Activated T-cell treated with anti-CD3 and anti-CD28 coated beads for 24 hours (primary cell): ENCODE data around the gene ATP6V1G2.
A peak's percentile ranks its signal among the peaks of the same experiment; 100 is the strongest.

Experiments
- DNase-seq: peaks from one replicate; pipeline ENCODE4 v3.0.0-alpha.2; 2020; ENCODE audit warnings: low read depth

The ATP6V1G2 gene

DNA sequence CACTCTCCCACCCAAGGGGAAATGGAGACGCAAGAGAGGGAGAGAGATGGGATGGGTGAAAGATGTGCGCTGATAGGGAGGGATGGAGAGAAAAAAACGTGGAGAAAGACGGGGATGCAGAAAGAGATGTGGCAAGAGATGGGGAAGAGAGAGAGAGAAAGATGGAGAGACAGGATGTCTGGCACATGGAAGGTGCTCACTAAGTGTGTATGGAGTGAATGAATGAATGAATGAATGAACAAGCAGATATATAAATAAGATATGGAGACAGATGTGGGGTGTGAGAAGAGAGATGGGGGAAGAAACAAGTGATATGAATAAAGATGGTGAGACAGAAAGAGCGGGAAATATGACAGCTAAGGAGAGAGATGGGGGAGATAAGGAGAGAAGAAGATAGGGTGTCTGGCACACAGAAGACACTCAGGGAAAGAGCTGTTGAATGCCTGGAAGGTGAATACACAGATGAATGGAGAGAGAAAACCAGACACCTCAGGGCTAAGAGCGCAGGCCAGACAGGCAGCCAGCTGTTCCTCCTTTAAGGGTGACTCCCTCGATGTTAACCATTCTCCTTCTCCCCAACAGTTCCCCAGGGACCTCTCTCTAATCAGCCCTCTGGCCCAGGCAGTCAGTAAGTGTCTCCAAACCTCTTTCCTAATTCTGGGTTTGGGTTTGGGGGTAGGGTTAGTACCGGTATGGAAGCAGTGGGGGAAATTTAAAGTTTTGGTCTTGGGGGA lies 29.7 kb upstream of the ATP6V1G2 start:
- DNase-seq: no peak

DNA sequence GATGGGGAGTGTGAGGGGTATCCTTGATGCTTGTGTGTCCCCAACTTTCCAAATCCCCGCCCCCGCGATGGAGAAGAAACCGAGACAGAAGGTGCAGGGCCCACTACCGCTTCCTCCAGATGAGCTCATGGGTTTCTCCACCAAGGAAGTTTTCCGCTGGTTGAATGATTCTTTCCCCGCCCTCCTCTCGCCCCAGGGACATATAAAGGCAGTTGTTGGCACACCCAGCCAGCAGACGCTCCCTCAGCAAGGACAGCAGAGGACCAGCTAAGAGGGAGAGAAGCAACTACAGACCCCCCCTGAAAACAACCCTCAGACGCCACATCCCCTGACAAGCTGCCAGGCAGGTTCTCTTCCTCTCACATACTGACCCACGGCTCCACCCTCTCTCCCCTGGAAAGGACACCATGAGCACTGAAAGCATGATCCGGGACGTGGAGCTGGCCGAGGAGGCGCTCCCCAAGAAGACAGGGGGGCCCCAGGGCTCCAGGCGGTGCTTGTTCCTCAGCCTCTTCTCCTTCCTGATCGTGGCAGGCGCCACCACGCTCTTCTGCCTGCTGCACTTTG lies 29.0 kb upstream of the ATP6V1G2 start, which contains the start of gene TNF:
TNF (plus strand) TSS at position 231 of the 567 bp plus-strand sequence; CDS start at position 408, 177 bp downstream.
- peak; percentile 85 for DNase-seq

DNA sequence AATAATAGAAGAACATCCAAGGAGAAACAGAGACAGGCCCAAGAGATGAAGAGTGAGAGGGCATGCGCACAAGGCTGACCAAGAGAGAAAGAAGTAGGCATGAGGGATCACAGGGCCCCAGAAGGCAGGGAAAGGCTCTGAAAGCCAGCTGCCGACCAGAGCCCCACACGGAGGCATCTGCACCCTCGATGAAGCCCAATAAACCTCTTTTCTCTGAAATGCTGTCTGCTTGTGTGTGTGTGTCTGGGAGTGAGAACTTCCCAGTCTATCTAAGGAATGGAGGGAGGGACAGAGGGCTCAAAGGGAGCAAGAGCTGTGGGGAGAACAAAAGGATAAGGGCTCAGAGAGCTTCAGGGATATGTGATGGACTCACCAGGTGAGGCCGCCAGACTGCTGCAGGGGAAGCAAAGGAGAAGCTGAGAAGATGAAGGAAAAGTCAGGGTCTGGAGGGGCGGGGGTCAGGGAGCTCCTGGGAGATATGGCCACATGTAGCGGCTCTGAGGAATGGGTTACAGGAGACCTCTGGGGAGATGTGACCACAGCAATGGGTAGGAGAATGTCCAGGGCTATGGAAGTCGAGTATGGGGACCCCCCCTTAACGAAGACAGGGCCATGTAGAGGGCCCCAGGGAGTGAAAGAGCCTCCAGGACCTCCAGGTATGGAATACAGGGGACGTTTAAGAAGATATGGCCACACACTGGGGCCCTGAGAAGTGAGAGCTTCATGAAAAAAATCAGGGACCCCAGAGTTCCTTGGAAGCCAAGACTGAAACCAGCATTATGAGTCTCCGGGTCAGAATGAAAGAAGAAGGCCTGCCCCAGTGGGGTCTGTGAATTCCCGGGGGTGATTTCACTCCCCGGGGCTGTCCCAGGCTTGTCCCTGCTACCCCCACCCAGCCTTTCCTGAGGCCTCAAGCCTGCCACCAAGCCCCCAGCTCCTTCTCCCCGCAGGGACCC lies 28.0 kb upstream of the ATP6V1G2 start:
- no peak for DNase-seq

DNA sequence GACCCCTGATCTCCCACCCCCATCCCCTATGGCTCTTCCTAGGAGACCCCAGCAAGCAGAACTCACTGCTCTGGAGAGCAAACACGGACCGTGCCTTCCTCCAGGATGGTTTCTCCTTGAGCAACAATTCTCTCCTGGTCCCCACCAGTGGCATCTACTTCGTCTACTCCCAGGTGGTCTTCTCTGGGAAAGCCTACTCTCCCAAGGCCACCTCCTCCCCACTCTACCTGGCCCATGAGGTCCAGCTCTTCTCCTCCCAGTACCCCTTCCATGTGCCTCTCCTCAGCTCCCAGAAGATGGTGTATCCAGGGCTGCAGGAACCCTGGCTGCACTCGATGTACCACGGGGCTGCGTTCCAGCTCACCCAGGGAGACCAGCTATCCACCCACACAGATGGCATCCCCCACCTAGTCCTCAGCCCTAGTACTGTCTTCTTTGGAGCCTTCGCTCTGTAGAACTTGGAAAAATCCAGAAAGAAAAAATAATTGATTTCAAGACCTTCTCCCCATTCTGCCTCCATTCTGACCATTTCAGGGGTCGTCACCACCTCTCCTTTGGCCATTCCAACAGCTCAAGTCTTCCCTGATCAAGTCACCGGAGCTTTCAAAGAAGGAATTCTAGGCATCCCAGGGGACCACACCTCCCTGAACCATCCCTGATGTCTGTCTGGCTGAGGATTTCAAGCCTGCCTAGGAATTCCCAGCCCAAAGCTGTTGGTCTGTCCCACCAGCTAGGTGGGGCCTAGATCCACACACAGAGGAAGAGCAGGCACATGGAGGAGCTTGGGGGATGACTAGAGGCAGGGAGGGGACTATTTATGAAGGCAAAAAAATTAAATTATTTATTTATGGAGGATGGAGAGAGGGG lies 27.1 kb upstream of the ATP6V1G2 start:
- DNase-seq: no peak

DNA sequence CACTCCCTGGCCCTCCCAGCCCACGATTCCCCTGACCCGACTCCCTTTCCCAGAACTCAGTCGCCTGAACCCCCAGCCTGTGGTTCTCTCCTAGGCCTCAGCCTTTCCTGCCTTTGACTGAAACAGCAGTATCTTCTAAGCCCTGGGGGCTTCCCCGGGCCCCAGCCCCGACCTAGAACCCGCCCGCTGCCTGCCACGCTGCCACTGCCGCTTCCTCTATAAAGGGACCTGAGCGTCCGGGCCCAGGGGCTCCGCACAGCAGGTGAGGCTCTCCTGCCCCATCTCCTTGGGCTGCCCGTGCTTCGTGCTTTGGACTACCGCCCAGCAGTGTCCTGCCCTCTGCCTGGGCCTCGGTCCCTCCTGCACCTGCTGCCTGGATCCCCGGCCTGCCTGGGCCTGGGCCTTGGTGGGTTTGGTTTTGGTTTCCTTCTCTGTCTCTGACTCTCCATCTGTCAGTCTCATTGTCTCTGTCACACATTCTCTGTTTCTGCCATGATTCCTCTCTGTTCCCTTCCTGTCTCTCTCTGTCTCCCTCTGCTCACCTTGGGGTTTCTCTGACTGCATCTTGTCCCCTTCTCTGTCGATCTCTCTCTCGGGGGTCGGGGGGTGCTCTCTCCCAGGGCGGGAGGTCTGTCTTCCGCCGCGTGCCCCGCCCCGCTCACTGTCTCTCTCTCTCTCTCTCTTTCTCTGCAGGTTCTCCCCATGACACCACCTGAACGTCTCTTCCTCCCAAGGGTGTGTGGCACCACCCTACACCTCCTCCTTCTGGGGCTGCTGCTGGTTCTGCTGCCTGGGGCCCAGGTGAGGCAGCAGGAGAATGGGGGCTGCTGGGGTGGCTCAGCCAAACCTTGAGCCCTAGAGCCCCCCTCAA lies 25.9 kb upstream of the ATP6V1G2 start, which contains the start of gene LTA:
LTA (plus strand) TSS at position 249 of the 871 bp plus-strand sequence; CDS start at position 703, 454 bp downstream.
- peak; percentile 76 for DNase-seq

DNA sequence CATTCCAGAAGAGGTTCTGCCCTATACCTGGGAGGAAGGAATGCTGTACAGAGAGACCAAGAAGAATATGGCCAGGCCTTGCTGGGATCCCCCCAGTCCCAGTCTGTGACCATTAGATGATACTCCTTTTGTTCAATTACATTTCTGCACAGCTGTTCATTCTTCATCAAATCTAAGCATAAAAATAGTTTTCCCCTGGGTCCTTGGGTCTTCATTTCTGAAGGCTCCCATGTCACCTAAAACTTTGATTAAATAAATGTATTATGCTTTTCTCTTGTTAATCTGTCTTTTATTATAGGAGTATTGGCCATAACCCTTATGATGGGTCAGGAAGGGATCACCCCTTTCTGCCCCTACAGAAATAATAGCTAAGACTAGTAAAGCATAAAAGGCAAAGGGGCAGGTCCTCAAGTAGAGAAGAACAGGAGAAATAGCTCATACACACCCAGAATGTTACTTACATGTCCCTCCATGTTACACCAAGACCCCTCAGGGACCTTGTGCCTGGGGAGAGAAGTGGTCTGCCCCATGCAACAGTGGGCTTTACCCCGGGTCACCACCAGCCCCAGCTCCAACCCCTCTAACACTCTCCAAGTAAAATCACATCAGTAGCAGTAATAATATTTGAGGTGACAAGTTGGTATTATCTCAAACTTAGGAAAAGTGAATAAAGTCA lies 23.6 kb upstream of the ATP6V1G2 start:
- no peak for DNase-seq

DNA sequence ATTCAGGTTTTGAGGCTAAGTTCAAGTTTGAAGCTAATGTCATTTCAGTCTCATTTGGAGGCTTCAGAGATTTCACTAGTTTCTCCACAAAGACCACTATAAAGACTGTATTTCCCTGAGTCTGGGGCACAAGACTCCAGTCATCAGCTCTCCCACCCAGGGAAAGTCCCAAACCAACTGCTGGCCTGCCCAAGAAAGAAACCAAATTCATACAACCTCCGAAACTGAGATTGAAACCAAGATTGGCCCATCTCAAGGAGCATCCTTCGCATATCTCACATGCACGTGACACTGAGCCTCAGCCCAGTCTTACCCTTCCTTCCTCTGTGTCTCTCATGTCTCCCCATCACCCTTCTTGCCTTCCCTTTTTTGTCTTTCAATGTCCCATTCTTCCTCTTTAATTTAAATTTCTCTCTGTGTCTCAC lies 22.1 kb upstream of the ATP6V1G2 start:
- DNase-seq: peak; percentile 65

DNA sequence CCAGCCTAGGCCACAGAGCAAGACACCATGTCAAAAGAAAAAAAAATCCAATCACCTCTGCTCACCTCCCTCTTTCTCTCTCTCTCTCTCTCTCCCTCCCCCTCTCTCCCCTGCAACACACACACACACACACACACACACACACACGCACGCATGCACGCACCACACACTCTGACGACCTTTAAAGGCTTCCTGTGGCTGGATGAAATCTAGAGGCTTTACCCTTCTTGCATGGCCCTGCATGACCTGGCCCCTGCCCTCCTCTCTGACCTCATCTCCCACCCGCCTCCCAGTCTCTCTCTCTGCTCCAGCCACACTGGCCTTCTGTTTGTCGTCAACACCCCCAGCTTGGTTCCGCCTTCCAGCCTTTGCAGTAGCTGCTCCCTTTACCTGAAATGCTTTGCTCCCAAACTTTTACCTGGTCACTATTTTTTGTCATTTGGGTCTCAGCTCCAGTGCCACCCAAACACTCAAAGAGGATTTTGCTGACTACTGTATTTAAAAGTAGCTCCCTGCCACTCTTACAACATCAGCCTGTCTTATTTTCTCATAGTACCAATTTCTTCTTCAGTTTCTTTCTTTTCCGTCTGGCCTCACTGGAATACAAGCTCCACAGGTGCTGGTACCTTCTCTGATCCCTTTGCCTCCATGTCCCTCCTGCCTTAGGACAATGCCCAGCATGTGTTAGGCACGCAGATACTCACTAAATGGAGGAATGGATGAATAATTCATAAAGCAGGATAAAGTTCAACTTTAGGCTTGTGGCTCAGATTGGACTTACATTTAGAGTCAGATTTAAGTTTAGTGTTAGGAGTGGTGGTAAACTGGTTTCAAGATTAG lies 21.3 kb upstream of the ATP6V1G2 start:
- DNase-seq: no peak

DNA sequence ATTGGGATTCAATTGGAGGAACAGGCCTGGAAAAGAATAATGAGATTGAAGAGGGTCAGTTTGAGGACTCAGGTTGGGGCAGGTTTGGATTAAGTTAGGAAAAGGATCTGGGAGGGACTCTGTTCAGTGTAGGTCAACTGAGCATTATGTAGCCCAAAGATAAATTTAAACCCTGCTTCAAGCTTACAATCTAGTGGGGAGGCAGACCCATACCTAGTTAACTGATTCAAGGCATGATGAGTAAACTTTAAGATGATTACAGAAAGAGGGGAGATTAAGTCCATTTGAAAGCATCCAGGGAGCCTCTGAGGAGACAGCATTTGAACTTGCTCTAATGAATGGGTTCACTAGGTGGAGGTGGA lies 14.3 kb upstream of the ATP6V1G2 start:
- DNase-seq: no peak

DNA sequence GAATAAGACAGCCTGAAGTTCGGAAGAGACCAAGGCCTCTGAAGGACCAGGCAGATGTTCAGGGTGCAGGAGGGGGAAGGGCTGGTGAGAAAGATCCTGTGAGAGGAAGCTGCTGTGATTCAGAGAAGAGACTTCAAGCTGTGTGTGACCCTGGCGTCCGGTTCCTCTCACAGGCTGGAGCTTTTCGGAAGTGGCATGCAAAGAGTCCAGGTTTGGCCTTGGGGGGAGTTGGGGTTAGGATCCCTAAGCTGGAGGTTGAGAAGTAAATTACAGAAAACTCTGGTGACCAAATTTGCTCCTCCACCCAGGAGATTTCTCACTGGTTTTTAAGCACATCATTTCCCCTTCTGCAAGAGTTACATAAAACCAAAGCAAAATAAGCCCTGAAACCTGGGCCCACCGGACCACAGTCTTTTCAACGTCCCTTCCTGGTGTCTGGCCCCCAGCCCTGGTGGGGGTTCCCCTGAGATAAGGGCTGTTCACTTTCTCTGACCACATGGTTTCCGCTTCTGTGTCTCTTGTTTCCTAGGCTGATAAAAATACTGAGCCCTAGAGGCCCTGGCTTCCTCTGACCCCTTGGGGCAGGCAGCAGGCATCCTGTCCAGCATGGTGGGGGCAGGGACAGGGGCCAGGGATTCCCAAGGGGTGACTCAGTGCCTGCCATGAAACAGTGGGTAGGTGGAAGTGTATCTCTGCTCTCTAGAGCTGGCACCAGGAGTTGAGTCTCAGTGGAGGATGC lies 13.7 kb upstream of the ATP6V1G2 start:
- no peak for DNase-seq

DNA sequence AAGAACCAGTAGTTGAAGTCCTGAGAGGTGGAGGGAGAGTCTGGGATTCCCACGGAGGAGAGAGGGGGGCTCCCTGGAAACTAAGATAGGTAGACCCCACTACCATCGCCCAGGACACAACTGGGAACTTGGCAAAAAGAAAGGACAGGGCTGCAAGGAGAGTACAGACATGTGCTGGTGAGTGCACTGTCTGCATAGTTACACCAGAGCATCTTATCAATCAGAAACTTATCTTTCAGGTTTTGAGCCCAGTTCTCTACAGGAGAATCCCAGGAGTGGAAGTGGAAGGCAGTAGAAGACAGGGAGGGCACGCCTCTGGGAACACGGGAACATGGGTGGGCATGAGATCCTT lies 13.2 kb upstream of the ATP6V1G2 start:
- DNase-seq: no peak

DNA sequence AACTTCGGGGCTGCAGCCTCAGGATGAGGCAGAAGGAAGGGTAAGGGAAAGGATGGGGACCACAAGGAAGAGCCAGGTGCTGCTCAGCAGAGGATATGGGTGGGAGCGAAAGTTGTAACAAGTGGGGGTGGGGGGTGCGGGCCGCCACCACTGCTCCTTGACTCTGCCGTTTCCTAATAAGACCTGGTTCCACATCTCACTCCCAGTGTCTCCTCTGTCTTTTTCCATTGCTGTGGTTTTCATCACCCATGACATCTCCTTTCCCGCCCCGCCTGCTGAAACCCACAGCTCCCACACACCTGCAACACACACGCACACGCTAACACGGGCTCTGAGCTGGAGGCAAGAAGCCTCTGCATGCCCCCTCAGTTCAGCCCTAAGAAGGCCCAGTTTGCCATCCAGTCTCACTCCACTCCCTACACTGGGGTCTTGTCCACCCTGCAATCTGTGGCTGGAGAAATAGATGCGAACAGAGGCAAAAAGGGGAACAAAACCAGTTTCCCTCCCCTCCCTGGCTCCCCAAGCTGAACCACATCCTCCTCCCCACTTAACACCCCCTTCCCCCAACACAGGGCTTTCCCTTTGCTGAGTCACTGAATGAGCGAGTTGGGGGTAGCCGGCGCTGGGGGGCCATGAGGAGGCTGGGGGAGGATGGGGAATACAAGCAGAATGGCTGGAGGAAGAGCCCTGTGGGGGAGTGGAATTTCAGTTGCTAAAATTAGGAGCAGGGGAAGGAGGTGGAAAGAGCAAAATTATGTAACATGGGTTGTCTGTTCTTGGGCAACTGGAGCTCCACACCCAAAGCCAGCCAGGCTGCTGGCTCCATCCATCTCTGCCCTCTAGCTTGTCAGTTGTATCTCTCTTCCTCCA lies 12.5 kb upstream of the ATP6V1G2 start:
- peak; percentile 71 for DNase-seq

DNA sequence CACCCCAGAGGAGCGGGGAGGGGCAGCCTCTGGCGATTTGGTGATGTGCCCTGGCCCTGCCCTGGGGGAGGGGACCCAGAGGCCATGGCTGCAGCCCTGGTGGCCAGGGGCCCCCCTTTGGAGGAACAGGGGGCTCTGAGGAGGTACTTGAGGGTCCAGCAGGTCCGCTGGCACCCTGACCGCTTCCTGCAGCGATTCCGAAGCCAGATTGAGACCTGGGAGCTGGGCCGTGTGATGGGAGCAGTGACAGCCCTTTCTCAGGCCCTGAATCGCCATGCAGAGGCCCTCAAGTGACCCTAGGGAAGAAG lies 11.9 kb upstream of the ATP6V1G2 start:
- DNase-seq: no peak

DNA sequence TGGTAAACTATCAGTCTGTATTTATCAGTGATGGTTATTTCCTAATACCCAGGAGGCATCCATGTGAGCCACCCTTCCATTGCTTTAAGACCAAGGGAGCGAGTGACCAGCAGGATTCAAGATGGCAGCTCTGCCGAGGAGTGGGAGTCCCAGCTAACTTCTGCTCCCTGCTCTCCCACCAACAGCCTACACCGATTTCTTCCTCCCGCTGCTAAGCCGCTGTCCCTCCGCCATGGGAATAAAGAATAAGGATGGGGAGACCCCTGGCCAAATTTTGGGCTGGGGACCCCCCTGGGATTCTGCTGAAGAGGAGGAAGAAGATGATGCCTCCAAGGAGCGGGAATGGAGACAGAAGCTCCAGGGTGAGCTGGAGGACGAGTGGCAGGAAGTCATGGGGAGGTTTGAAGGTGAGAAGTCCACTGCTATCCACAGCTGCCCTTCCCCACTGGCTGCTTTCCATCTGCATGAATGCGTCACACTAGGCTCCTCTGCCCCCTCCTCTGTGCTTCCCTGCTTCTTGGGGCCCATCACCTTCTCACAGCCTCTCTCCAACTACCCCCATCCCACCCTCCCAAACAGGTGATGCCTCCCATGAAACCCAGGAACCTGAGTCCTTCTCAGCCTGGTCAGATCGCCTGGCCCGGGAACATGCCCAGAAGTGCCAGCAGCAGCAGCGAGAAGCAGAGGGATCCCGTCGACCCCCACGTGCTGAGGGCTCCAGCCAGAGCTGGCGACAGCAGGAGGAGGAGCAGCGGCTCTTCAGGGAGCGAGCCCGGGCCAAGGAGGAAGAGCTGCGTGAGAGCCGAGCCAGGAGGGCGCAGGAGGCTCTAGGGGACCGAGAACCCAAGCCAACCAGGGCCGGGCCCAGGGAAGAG lies 11.3 kb upstream of the ATP6V1G2 start:
- no peak for DNase-seq

DNA sequence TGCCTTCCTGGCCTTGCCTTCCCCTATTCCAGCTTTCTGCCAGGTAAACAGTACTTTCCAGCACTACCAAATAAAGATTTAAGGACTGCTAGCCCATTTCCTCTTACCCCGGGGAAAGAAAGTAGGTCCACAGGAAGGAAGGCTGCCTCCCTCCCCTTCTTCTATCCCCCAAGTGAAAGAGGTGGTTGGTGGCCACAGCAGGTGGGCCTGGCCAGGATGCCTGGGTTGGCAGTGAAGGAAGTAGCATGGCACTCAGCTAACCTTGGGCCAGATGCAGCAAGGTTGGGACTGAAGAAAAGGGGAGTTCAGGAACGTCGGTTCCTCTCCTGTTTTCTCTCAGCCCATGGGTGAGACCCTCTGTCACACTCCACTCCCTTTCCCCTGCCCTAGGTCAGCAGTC lies 9.9 kb upstream of the ATP6V1G2 start:
- no peak for DNase-seq

DNA sequence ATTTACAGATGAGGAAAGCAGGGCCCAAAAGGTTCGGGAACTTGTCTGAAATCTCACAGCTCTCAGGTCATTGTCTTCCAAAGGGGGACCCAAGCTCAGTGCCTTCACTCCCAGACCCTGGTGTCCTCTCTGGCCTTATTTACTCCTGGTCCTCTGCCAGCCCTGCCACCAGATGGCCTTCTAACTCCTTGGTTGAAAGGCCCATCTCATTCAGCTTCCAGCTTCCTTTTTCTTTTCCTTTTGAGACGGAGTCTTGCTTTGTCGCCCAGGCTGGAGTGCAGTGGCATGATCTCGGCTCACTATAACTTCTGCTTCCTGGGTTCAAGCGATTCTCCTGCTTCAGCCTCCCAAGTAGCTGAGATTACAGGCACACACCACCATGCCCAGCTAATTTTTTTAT lies 5.0 kb upstream of the ATP6V1G2 start:
- peak; percentile 63 for DNase-seq

DNA sequence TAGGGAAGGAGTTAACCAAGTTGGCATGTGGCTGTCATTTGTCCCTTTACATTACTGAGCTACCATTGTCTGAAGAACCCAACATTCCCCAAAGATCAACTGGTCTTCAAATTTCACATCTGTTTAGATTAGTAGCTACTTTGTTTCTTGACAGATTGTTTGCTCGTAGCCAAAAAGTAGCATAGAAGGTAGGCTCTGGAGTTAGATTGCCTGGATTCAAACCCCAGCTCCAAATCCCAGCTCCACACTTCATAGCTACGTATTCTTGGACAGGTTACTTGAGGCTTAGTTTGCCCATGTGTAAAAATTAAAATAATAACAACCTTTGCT lies 2.1 kb upstream of the ATP6V1G2 start:
- no peak for DNase-seq
